Dedifferentiated amniotic fluid mesenchymal stem cell (primary cell): ENCODE measurements around the gene PBX3.
A peak's percentile ranks its signal among the peaks of the same experiment; 100 is the strongest.
"Not testable (repeated sequence)": the region's sequence is repeated elsewhere in the genome, so short reads cannot be mapped to it uniquely, and the experiment has no call there.

Experiments used
- DNase-seq: peaks from one replicate; pipeline ENCODE4 v3.0.0-alpha.2; 2016; ENCODE audit errors: extremely low spot score

The PBX3 gene

GRCh38 chr9:125776789-125777188 is 29.6 kb downstream of the PBX3 start:
- DNase-seq: not testable (repeated sequence)

GRCh38 chr9:125778538-125779219 is 31.5 kb downstream of the PBX3 start:
- not testable (repeated sequence) for DNase-seq

DNA sequence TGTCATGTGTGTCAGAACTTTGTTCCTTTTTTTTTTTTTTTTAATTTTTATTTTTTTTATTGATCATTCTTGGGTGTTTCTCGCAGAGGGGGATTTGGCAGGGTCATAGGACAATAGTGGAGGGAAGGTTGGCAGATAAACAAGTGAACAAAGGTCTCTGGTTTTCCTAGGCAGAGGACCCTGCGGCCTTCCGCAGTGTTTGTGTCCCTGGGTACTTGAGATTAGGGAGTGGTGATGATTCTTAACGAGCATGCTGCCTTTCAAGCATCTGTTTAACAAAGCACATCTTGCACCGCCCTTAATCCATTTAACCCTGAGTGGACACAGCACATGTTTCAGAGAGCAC is 32.0 kb downstream of the PBX3 start:
- not testable (repeated sequence) for DNase-seq

DNA sequence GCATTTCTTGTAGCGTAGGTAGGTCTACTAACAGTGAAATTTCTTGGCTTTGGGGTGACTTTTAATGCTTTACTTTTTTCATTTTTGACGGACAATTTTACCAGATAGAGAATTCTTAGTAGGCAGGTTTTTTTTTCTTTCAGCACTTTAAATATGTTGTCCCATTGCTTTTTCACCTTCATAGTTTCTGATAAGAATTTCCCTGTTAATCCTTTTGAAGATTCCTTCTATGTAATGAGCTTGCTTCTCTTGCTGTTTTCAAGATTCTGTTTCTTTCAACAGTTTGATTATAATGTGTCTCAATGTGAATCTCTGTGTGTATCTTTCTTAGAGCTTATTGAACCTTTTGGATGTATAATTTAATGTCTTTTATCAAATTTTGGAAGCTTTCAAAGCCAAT is 35.5 kb downstream of the PBX3 start:
- DNase-seq: no peak

GRCh38 chr9:125784286-125785049 is 37.3 kb downstream of the PBX3 start:
- DNase-seq: peak; percentile 63

DNA sequence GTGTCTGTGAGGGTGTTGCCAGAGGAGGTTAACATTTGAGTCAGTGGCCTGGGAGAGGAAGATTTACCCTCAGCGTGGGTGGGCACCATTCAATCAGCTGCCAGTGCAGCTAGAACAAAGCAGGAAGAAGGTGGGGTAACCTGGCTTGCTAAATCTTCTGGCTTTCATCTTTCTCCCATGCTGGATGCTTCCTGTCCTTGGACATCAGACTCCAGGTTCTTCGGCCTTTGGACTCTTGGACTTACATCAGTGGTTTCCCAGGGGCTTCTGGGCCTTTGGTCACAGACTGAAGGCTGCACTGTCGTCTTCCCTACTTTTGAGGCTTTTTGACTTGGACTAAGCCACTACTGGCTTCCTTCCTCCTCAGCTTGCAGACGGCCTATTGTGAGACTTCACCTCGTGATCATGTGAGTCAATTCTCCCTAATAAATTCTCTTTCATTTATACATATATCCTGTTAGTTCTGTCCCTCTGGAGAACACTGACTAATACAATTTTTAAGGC is 38.1 kb downstream of the PBX3 start:
- no peak for DNase-seq

GRCh38 chr9:125787715-125788114 is 40.5 kb downstream of the PBX3 start:
- DNase-seq: no peak

- DNase-seq: no peak
Observed at GRCh38 chr9:125789196-125789595, 42.0 kb downstream of the PBX3 start.

DNA sequence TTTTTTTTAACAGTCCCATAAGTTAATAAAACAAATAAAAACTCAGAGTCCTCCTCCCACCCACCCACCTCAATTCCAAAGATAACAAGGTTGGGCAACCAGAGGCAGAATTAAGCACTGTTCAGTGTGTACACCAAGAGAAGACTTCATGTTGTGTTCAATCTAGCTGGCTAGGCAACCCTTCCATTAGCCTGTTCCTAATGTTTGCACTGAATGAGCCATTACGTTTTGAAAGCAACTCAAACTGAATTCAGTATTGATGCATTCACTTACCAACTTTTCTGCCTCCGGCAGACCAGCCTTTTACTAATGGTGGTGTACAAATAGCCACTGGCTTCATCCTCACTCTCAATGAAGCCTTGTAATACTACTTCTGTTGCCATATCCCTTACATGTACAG is 47.5 kb downstream of the PBX3 start:
- no peak for DNase-seq

DNA sequence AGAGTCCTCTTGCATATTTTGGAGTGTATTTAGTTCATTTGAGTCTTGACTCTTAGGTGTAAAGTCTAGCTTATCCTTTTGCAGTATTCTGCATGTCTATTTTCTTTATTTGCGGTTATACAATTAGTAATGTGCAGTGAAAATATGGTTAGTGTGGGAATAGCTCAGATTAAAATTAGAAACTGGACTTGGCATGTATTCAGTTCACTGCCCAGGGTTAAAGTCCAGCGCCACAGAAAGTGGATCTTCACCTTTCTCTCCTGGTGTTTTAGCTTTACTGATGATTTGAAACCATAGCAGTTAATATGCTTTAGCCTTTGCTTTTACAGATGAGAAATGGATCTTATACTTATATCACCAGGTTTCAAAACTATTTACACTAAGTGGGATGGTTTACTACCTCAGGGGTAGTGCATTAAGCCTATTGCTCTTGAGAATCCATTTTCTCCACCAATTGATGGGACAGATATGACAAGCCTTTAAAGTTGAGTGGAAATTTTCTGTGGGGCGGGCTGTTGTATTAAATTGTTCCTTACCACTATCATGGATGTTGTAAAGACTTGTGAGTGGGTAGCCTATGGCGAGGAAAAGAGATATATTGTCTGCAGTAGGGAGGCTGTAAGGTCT is 48.9 kb downstream of the PBX3 start:
- DNase-seq: no peak

GRCh38 chr9:125797930-125798329 is 50.8 kb downstream of the PBX3 start:
- no peak for DNase-seq

DNA sequence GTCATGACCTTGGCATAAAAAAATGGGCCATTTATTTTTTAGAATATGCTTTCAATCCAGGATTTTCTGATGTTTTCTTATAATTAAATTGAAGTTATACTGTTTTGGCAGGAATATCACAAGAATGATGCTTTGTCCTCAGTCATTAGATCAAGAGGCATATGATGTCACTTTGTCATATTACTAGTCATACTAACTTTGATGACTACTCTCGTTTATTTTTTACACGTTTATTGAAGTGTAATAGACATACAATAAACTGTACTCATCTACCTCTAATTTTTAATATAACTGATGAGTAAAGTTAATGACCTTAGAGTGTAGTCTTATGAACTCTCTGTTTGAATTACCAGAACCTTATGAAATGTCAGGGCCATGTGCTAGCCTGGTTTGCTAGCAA is 56.4 kb downstream of the PBX3 start:
- DNase-seq: no peak

GRCh38 chr9:125805057-125805456 is 57.9 kb downstream of the PBX3 start:
- DNase-seq: peak; percentile 57

DNA sequence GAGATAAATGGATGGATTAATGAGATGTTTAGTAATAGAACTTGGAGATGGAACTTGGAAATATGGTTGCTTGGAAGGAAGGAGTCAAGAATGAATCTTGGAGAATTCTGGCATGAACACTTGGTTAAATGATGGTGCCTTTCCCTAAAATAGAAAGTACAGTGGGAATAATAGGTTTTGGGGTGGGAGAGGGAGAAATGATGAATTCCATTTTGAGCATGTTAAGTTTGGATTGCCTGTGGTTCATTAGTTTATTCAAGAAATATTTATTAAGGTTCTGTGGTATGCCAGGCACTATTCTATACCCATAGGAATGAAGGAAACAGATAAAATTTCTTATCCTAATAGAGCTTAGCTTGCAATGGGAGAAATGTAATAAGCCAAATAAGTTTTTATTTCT is 58.4 kb downstream of the PBX3 start:
- no peak for DNase-seq

- DNase-seq: no peak
Observed at GRCh38 chr9:125807079-125807478, 59.9 kb downstream of the PBX3 start.

DNA sequence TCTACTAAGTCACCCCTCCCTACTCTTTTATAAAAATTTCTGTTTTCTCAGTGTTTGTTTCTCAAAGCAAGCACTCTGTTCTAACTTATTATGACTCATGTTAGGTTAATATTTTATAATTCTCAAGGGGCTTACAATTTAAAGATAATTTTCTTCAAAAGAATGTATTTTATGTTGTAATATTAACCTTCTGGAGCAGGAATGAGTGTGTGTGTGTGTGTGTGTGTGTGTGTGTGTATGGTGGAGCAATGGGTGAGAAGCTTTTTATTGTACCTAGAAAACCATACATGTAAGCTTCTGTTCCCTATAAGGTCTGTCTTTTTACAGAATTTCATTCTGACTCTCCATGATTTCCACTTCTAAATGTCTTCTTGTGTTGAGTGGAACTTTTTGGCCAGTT is 63.0 kb downstream of the PBX3 start:
- no peak for DNase-seq

- DNase-seq: no peak
Observed at GRCh38 chr9:125811002-125811401, 63.8 kb downstream of the PBX3 start.

DNA sequence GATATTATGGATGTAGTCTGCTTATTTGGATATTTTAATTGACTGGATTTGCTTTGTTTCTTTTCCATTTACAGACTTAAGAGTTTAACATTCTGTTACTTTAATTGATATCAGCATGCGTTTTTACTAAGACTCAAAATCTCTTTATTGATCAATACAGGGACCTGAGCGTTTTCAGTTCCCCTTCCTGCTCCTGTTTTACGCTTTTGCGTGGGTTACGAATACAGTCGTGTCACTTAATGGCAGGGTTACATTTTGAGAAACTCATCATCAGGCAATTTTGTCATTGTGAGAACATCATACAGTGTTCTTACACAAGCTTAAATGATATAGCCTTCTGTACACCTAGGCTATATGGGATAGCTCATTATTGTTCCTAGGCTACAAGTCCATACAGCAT is 65.2 kb downstream of the PBX3 start:
- DNase-seq: no peak

- DNase-seq: no peak
Observed at GRCh38 chr9:125815568-125815967, 68.4 kb downstream of the PBX3 start.

DNA sequence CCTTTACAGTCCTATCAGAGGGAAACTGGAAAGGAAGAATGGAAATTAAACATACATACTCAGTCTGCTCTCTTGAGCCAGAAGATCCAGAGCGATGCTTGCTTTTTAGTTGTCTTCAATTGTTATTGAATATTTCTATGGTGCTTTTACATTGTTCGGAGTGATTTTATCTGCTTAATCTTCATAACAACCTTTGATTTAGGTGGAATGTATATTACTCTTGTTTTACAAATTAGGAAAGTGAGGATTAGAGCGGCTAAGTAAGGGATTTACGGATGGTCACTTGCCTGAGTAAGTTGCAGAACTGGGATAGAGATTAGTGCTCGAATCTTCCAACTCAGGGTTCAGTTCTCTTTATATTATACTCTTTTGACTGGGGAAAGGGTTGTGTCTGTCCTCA is 69.1 kb downstream of the PBX3 start:
- DNase-seq: no peak

GRCh38 chr9:125820100-125820804 is 73.1 kb downstream of the PBX3 start:
- DNase-seq: no peak

- DNase-seq: no peak
Observed at GRCh38 chr9:125821078-125821477, 73.9 kb downstream of the PBX3 start.
